HG03095 (cell line): ENCODE measurements around the gene GBA2.
A peak's percentile ranks its signal among the peaks of the same experiment; 100 is the strongest.

ENCODE experiments used
- ATAC-seq: cut with Tn5 transposase; IDR thresholded peaks from one replicate; pipeline ENCODE4 v1.9.1; 2021; ENCODE audit warnings: moderate library complexity; ENCODE audit not compliant: unreplicated experiment

The GBA2 gene

DNA sequence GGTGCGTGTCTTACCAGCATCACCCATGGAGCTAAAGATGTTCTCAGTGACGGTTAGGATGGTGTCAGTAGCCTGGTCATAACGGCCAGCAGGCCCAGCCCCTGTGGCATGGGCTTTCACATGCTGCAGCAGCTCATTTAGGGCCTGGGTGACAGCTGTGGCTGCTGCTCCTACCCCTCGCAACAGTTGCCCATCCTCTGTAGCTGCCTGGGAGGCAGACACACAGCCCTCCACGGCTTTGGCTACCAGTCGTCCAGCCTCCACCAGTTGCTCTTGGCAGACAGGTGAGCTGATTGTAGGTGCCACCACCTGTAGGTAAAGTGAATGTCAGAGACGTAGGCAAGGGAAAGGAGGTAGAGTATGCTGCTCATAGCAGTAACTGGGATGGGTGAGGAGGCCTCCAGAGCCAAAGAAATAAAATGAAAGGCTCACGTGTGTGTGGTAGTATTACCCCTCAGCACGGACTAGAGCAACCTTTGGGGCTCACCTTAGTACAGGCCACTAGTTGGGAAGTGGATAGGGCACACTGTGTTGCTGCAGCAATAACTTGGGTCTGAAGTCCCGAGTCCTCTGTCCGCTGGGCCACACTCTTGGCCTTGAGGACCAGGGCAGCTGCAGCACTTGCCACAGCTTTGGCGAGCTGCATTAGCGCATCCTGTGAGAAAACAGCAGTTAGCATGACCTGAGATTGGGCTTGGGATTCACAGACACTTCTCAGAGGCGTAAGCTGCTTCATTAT, 31.7 kb downstream of the GBA2 start:
- no peak for ATAC-seq

DNA sequence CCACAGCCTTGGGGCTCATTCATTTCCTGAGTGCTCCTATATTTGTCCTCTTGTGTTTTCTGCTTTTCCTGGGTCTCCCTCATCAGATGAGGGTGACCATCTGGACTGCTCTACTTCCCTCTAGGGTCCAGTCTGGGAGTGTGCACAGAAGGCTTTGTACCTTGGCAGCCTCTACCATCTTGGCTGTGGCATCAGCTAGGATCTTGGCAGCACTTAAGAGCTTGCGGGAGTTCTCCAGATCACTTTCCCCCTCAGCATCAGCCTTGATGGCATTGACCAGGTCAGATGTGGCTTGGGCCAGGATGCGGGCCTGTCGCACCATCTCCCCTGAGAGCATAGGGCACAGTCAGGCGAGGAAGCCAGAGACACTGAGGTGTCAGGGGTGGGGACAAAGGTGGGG, 32.8 kb downstream of the GBA2 start:
- no peak for ATAC-seq

DNA sequence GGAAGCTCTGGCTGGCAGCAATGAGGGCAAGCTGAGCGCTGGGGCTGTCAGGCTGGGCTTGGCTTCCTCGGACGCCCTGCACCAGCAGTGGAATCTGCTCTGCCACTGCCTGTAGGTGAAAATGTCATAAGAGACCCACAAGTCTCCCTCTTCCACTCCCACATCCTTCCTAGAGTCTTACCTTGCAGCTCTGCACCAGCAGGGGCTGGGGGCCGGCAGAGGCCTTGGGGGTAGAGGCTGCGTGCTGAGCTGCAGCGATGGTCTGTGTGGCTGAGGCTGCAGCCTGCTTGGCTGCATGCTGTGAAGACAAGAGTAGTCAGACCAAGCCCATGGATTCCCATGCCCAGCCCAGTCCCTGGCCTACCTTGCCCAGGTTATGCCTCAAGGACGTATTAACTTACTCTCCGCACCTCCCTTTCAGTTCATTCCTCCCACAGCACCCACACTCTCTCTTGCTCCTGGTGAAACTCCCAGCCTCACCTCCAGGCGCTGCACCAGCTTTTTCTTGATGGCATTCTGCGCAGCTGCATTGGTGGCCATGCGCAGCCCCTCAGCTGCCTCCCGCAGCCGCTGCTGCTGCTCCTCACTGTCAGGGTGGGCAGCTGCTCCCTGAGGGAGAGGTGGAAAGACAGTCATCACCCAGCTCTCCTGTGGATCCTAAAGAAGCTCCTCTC, 34.3 kb downstream of the GBA2 start:
- no peak for ATAC-seq

DNA sequence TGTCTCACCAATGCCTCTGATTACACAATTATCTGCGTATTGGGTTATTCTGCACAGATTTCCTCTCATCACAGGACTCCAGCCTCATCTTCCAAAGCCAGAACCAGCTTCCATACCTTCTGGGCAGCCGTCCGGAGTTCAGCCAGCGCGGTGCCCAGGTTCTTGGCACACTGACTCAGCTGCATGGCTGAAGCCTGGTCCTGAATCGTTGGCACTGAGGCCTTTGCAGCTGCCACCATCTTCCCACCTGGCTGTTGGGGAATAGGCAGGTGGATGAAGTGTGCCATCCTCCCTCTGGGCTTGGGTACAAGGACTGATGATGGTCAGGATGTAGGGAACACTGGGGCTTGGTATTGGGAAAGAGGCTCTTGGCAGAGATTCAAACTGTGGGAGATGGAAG, 34.9 kb downstream of the GBA2 start:
- ATAC-seq = no peak

DNA sequence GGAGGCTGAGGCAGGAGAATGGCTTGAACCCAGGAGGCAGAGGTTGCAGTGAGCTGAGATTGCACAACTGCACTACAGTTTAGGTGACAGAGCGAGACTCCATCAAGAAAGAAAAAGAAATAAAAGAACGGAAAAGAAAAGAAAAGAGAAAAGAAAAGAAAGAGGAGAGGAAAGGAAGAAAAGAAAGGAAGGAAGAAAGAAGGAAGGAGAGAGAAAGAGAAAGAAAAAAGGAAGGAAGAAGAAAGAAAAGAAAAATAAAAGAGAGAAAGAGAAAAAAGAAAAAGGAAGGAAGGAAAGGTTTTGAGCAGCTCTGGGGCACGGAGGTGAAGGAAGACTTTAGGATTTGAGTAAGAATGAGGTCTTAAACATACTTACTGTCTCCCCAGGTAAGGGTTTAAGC, 35.5 kb downstream of the GBA2 start:
- ATAC-seq = no peak

DNA sequence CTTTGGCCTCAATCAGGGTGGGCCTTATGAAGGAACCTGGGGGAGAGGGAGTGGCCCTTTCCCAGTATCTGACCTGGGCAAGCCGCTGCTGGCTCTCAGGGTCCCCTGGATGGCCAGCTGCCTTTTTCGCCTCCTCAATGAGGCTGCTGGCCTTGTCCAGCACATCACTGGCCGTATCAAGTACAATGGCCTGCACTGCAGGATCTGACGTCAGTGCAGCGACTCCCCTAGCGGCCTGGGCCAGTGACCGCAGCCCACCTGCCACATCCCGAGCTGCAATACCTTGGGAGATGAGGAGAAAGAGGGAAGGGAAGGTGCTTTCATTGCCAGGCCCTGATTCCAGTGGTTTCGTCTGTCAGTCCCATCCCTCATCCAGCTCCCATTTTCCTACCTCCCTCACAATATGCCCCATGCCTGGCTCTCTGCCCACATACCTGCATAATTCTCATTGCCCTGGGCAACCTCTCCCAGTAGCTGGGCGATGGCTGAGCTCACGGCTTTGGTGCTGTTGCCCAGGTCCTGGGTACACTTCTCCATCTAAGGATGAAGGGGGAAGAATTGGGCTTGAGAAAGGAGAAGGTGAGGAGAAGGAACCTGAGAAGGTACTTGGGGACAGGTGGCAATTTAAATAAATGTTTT, 36.1 kb downstream of the GBA2 start:
- no peak for ATAC-seq

DNA sequence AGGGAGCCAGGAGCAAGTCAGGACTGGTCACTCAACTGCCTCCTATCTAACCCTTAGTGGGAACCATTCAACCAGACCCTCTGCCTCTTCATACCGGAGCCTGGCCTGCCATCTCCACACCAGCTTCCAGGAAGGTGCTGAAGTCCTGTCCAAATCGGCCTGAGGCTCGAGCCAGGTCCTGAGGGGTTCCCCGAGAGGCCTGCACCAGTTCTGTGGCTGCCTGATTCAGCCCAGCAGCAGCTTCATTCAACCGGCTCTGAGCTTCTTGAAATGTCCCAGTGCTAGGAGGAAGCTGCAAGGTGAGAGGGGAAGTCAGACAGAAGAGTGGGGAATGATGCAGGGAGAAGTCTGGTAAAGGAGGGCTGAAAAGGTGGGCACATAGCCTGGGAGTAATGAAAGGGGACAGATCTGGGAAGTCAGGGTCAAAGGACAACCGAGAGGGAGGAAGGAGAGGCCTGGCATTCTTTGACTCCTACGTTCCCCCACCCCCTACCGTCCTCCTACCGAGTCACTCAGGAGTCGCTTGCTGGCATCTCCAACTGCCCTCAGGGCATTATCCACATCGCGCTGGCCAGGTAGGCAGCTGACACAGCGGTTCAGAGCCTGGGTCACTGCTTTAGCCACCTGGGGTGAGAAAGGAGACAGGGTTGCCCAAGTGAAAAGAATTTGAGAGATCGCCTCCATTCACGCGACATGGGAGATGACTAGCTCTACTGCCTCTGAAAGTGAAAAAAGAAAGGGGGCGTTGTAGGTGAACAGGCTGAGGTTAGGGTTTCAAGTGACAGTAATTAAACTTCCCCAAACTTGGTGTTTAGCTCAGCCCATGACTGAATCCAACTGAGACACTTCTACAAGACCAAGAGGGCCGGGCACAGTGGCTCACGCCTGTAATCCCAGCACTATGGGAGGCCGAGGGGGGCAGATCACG, 37.3 kb downstream of the GBA2 start:
- ATAC-seq = peak; percentile 63

DNA sequence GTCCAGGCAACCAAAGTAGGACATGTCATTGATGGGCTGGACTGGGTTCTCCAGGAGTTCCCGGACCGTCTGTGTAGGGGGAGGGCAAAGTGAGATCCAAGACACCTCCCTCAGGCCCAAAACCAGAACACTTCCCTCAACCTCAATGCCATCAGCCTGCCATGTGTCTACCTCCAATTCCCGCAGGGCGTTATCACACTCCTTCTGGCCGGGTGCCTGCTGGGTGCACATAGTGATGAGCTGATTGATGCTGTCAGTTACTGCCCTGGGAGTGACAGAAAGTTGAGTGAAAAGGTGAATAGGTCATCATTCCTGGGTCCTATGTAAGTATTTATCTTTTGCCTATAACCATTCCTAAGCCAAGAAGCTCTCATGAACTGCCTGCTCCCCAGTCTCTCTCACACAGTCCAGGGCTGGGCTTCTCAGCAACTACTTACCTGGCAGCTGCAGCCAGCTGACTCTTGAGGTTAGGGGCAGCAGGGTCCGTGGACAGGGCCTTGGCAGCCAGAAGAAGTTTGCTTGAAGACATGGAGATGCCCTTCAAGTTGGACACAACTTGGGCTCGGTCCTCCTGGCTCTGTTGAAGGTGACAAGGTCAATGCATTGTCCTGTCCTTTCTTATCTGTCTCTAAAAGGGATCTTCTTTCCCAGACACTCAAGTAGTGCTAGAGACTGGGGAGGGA, 38.1 kb downstream of the GBA2 start:
- no peak for ATAC-seq

DNA sequence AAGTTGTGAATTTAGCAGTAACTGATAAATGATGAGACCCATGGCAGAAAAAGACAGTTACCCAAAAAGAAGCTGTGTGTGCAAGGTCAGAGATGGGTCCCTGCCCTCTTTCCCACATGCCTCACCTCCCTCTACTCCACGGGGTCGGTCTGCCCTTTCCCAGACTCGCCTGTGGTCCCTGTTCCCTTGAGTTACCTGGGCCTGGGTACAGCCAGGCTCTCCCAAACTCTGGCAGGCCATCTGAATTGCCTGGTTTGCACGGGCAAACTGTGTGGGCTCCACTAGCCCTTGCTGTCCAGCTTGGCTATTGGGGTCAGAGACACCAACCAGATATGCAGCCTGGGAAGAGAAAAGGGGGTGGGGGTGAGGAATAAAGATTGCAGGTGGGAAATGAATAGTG, 40.9 kb downstream of the GBA2 start:
- no peak for ATAC-seq

DNA sequence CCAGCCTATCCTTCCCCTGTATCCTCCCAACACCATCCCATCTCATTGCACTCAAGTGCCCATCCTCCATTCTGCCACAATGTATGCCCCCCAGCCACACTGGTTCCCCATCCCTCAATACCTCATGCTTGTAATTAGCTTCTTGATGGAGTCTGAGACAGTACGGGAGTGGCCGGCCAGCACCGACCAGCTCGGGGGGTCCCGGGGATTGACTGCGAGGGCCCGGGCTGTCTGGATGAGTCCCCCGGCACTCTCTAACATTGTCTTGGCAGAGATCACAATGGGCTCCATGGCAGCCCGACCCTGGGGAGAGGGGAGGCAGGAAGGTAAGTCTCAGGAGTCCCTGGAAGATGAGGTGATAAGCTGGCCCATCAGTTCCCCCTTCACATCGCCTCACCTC, 42.1 kb downstream of the GBA2 start:
- no peak for ATAC-seq

DNA sequence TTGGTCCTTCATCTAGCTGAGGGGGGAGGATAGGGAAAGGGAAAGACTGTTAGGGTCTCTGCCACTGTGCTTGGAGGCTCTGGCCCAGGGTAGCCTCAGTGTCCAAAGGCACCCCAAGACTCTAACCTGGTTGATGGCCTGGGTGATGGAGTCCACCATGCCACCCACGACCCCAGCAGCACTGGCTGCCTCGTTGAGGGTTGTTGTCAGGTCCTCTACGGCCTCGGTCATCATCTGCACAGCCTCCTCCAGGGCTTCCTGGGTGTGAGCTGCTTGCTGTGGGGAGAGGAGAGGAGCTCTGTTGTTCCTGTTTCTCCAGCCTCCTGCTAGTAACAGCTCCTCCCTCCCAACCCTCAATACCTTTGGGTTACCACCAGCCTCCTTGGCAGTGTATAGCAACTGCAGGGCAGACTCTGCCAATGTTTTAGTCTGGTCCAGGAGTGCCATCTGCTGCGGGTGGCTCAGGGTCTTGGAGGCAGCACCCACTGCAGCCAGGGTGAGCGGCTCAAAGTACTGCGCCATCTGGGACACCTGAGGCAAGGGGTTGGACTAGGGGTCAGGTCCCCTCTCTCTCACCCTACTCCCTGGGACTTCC, 43.1 kb downstream of the GBA2 start:
- ATAC-seq = no peak

DNA sequence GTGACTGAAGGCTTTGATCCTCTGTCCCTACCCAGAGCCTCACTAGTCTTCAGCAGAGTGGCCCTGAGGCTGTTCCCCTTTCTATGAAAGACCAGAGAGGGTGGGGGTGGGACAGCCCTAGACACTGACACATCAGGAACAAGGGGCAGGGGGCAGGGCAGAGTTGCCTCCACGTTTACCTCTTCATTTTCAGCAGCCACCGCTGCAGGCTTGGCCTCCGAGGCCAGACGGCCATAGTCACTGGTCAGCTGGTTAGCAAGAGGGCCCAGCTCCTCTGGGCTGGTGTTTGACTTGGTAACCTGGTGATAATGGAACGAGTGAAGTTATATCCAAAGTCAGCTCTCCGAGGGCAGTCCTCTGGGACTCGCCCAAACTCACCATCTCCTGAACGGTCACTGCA, 43.7 kb downstream of the GBA2 start:
- ATAC-seq = no peak

DNA sequence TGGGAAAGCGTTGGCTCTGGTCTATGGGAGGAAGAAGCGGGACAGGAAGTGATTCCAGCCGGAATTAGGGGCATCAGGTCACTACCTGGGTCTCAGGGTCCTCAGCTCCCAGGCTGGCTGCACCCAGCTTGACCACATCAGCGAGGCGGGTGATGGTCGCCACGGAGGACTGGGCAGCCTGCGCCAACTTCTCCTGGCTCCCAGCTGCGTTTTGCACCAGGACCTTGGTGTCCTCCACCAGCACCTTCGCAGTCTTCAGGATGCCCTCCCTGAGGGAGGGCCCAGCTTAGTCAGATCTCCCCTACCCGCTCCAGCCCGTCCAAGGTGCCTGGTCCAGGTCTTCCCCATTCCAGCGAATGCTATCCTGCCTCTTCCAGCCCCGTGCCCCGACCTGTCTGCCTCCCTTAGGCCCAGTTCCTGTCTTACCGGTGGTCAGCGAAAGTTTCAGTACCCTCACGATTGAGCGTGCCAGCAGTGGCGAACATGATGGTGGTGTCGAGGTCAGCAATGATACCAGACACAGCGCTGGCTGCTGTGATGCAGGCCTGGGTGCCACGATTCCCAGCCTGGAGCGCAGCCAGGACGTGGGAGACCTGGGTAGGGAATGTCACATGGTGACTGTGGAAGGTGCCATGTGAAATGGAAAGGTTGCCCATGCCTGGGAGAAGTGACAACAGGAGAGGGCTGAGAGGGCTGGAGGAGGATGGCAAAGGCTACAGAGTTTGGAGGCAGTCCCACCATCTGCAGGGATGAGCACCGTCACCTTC, 44.9 kb downstream of the GBA2 start:
- no peak for ATAC-seq

DNA sequence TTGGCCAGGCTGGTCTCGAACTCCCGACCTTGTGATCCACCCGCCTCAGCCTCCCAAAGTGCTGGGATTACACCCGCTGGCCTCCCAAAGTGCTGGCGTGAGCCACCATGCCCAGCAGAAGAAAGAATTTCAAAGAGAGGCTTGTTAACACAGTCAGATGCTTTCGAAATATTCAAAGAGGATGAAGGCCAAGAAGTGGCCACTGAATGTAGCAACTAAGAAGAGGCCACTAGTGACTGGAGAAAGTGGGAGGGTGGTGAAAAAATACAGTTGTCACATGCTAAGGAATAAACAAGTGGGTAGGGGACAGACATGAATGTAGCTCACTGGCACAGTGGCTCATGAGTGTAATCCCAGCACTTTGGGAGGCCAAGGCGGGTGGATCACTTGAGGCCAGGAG, 46.3 kb downstream of the GBA2 start:
- ATAC-seq = no peak

DNA sequence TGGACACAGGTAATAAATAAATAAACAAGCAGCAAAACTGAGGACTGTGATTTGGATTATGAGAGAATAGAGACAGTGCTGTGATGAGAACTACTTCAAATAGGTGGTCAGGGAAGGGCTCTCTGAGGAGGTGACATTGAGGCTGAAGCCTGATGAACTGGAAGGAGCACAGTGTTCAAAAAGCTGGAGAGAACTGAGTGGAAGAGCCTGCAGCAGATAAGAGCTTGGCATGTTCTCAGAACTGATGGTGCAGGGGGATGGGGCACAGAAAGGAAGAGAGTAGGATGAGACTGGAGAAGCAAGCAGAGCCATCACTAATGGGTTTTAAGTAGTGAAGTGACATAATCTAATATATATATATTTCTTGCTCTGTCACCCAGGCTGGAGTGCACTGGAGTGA, 48.1 kb downstream of the GBA2 start:
- no peak for ATAC-seq

DNA sequence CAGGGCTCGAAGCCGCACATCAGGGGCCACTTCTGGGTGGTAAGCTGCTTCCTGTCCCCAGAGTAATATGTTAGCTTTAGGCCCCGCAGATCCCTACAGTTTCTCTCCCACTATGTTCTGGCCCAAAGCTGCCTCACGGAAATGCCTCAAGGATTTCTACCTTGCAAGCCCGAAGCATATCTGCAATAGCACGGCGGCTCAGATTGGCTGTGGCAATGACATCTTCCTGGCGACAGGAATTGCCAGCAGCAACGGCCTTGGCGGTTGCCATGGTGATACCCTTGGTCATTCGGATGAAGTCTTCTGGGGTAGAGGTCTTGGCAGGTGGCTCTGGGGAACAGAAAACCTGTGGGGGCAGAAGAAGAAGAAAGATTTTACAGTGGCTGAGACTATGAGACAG, 49.0 kb downstream of the GBA2 start:
- ATAC-seq = no peak

DNA sequence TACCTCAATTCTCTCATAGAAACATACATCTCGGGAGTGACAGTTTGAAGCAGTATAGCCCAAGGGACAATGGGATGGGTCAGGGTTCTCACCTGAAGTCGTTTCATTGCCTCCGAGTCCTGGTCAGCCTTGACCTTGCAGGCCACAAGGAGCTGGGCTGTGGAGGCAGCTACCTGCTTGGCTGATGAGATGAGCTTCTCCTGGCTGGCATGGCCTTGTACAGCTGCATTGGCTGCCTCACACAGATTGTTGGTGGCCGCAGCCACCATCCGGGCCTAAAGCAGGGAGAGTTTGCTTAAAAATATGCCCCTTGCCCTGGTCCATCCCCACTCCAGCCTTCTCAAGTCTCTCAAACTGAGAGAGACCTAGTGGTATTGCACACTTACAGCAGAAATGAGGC, 50.8 kb downstream of the GBA2 start:
- ATAC-seq = no peak

DNA sequence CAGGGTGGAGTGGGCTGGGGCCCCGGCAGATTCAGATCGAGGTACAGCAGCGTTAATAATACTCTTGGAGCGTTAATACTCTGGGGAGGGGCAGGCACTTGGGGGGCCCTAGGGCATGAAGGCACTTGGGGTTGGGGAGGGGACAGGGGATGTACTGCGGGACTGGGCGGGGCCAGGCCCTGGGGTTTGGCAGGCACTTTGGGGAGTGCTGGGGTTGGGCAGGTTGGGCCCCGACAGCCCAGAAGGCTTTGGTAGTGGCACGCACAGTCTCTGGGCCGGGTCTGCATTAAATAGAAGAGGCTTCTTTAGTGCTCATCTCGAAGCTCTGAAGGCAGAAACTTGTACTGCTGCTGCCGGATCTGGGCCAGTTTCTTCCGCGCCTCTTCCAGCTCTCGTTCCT, 51.5 kb downstream of the GBA2 start:
- no peak for ATAC-seq

DNA sequence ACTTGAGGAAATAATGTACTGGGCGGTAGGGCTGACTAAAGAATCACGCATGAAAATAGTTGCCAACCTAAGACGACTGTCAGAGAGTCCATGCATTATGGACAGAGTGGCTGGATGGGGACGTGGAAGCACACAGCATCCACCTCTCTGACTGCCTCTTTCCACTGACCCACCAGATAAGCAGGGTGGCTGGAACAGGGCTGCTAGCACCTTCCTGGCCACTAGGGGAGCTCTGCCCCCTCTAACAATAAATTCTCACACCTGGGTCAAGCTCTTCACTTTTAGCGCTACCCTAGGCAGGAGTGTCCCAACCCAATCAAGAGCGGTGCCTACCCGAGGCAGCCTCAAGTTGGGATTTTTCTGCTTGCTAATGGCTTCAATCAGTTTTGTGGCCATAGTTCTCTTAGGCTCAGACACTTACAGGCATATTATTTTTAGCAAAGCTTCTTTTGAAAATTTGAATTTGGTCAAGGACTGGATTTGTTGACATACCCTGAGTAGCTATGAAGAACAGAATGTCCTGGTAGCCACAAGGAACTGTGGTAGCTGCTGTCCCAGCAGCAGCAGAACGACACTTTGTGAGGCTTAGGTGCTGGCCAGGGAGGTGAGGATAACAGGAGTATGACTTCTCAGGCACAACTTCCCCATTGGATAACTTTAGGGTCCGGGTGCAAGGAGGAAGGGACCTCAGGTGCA, 52.4 kb downstream of the GBA2 start:
- no peak for ATAC-seq
